B cell (primary cell): ENCODE results near the gene GDE1. TPM values are rescaled to one million over a fixed set of nuclear protein-coding genes. Genes with fewer than 3 reads are reported as not detected.

ENCODE experiments used
- ATAC-seq: fragments of 200-7000 bp; cut with Tn5 transposase; one replicate; pipeline ENCODE4 v1.10.0; 2021; ENCODE audit warnings: low read depth, mild to moderate bottlenecking, moderate number of reproducible peaks, moderate library complexity
- CTCF ChIA-PET: fragments of 350-600 bp; sonication (Branson Sonifier 250); formaldehyde crosslinking; loops from one replicate; lab custom pipeline; 2021; ENCODE audit warnings: antibody characterized with exemption, inconsistent platforms; lab: Charles Lee
- POLR2A ChIA-PET: fragments of 350-600 bp; sonication (Branson Sonifier 250); formaldehyde crosslinking; loops from one replicate; lab custom pipeline; 2021; ENCODE audit warnings: antibody characterized with exemption; lab: Charles Lee
- DNase-seq: peaks from one replicate; pipeline ENCODE4 v3.0.0; 2013
- H2AFZ ChIP-seq: 2 replicates; pipeline ENCODE4 v1.6.1; 2012; ENCODE audit warnings: mild to moderate bottlenecking, low read depth, low read length; ENCODE audit not compliant: insufficient read depth, poor library complexity, severe bottlenecking
- H3K27ac ChIP-seq, 2 donors: 1 replicate in 1 of 2; 2 replicates in 1 of 2; pipeline ENCODE4 v1.5.1; 2012 to 2013; ENCODE audit warnings: low read length in 2 of 2, mild to moderate bottlenecking in 2 of 2, moderate library complexity in 1 of 2
- H3K27me3 ChIP-seq, 4 experiments: fragments of 200-600 bp in 1 of 4; sonication (generic) in 1 of 4; replicated peaks in 1 of 4; 1 replicate in 2 of 4; 2 replicates in 2 of 4; pipeline versions ENCODE4 v1.6.1 to v1.7.0; 2013 to 2016; ENCODE audit warnings: low read length in 3 of 4, mild to moderate bottlenecking in 2 of 4, mixed read lengths in 1 of 4, moderate library complexity in 1 of 4; ENCODE audit not compliant: insufficient read depth in 4 of 4, control insufficient read depth in 3 of 4; ENCODE audit errors: control extremely low read depth in 1 of 4
- H3K36me3 ChIP-seq, 2 experiments: replicated peaks in 1 of 2; 1 replicate in 1 of 2; 2 replicates in 1 of 2; pipeline versions ENCODE4 v1.6.1 to v1.7.1; 2013; ENCODE audit warnings: low read length in 1 of 2; ENCODE audit not compliant: insufficient read depth in 2 of 2, control insufficient read depth in 1 of 2; ENCODE audit errors: control extremely low read depth in 1 of 2, extremely low read depth in 1 of 2
- H3K4me1 ChIP-seq, 2 donors: fragments of 200-600 bp in 1 of 2; sonication (generic) in 1 of 2; 1 replicate in 1 of 2; 2 replicates in 1 of 2; pipeline versions ENCODE4 v1.5.1 to v1.6.1; 2013 to 2017; ENCODE audit warnings: low read length in 2 of 2; ENCODE audit not compliant: control insufficient read depth in 2 of 2, insufficient read depth in 2 of 2
- H3K4me2 ChIP-seq: replicated peaks from 2 replicates; pipeline ENCODE3; 2012; ENCODE audit warnings: mild to moderate bottlenecking, low read depth, low read length; ENCODE audit not compliant: poor library complexity, severe bottlenecking
- H3K4me3 ChIP-seq, 5 experiments: fragments of 200-600 bp in 1 of 5; sonication (generic) in 1 of 5; 1 replicate in 3 of 5; 2 replicates in 2 of 5; pipeline versions ENCODE4 v1.5.1 to v1.7.0; 2011 to 2016; ENCODE audit warnings: low read length in 4 of 5, mild to moderate bottlenecking in 4 of 5, low read depth in 2 of 5, control low read depth in 1 of 5, moderate library complexity in 1 of 5; ENCODE audit not compliant: insufficient read depth in 1 of 5; ENCODE audit errors: control extremely low read depth in 1 of 5, extremely low read depth in 1 of 5
- H3K79me2 ChIP-seq: fragments of 200-600 bp; sonication (generic); one replicate; pipeline ENCODE4 v1.6.0; 2016; ENCODE audit warnings: low read length; ENCODE audit not compliant: control insufficient read depth, insufficient read depth
- H3K9ac ChIP-seq: fragments of 200-600 bp; sonication (generic); 2 replicates; pipeline ENCODE4 v1.6.1; 2017; ENCODE audit warnings: mild to moderate bottlenecking, low read length, moderate library complexity
- H3K9me3 ChIP-seq, 3 donors: one replicate each; pipeline versions ENCODE4 v1.6.1 to v1.7.1; 2013; ENCODE audit warnings: low read length in 2 of 3; ENCODE audit not compliant: control insufficient read depth in 2 of 3, insufficient read depth in 1 of 3; ENCODE audit errors: control extremely low read depth in 1 of 3
- H4K20me1 ChIP-seq: 2 replicates; pipeline ENCODE4 v1.6.0; 2012; ENCODE audit warnings: mild to moderate bottlenecking, low read length; ENCODE audit not compliant: insufficient read depth, control insufficient read depth, poor library complexity, severe bottlenecking
- H3K27ac Mint-ChIP-seq: one replicate; pipeline ENCODE4 v1.8.0; 2021; ENCODE audit warnings: mixed read lengths
- H3K27me3 Mint-ChIP-seq: one replicate; pipeline ENCODE4 v1.8.0; 2021; ENCODE audit warnings: mixed read lengths
- H3K4me1 Mint-ChIP-seq: one replicate; pipeline ENCODE4 v1.8.0; 2021; ENCODE audit warnings: mixed read lengths
- H3K4me3 Mint-ChIP-seq: one replicate; pipeline ENCODE4 v1.8.0; 2021; ENCODE audit warnings: mixed read lengths
- H3K9me3 Mint-ChIP-seq: one replicate; pipeline ENCODE4 v1.8.0; 2022; ENCODE audit warnings: mixed read lengths; ENCODE audit not compliant: insufficient read depth
- CTCF ChIP-seq: fragments of 200-600 bp; IDR thresholded peaks from one replicate; pipeline ENCODE4 v1.8.0; 2022; ENCODE audit warnings: antibody characterized with exemption, mild to moderate bottlenecking
- EZH2 ChIP-seq: IDR thresholded peaks from 2 replicates; pipeline ENCODE4 v1.6.1; 2012; ENCODE audit warnings: borderline replicate concordance, low read depth, mild to moderate bottlenecking, moderate library complexity, low read length; ENCODE audit not compliant: insufficient read depth, poor library complexity, severe bottlenecking
- WGBS: methylation state at CpG from one replicate; pipeline ENCODE4 v1.1.5; 2013; ENCODE audit warnings: missing lambda C conversion rate; ENCODE audit not compliant: insufficient coverage; 5-methylcytosine and 5-hydroxymethylcytosine counted together
- intact Hi-C: fragments of 100-400 bp; cut with micrococcal nuclease; formaldehyde crosslinking; loops from one replicate; pipeline ENCODE4 v1.10.0; 2022
- polyA plus RNA-seq: library from polyadenylated mRNA; depleted of rRNA; stranded (reverse); fragments of >200 nt; gene quantifications from 2 replicates; pipeline ENCODE4 v1.2.3, GENCODE V29; 2012
- total RNA-seq, 2 donors: library from RNA; stranded (reverse); fragments of 120-200 nt in 1 of 2; gene quantifications; 1 replicate in 1 of 2; 2 replicates in 1 of 2; pipeline versions ENCODE4 v1.2.3 to v1.2.4, GENCODE V29; 2013 to 2022

The GDE1 gene
- total and polyA plus RNA-seq, 2 donors (not counting 1 experiment from before 2014, with no cell fraction given) = 10.0 to 25.3 TPM

- Mint-ChIP-seq H3K4me1 (peaks cover 5% of the 10 kb centered on the region), H3K4me3 (no peak overlapping the region), H3K27ac (no peak overlapping the region), H3K27me3 (no peaks in the 10 kb centered on the region), H3K9me3 (no peaks in the 10 kb centered on the region)
- DNase-seq = no peak
- WGBS = no CpG with 5 or more reads among the region's 4 CpGs
- H4K20me1 ChIP-seq = no peaks in the 10 kb centered on the region
- no peak overlapping the region for H3K27ac ChIP-seq
- H3K4me2 ChIP-seq = no peak overlapping the region
- H3K36me3 ChIP-seq = peaks cover 2 to 51% of the 10 kb centered on the region in 2 experiments
- no peaks in the 10 kb centered on the region for H3K4me1 ChIP-seq
- TF ChIP-seq EZH2 (no peak), CTCF (no peak)
- no peaks in the 10 kb centered on the region for H3K27me3 ChIP-seq
- no peak for ATAC-seq
- ChIA-PET POLR2A (interaction anchor here (0.5 kb wide), 1 partner anchor 338 kb away, joined by 5 read pairs; no protein-coding TSS in a partner anchor), CTCF (interaction anchor here (0.7 to 2.3 kb wide), 3 partner anchors 10 to 1573 kb away, joined by 3 to 9 read pairs (median 3); no protein-coding TSS in a partner anchor)
- intact Hi-C loops = no loop called here
- H3K79me2 ChIP-seq = no peaks in the 10 kb centered on the region
- H3K4me3 ChIP-seq = no peak overlapping the region
- H3K9me3 ChIP-seq = no peaks in the 10 kb centered on the region
- no peak overlapping the region for H3K9ac ChIP-seq
- H2AFZ ChIP-seq = no peak overlapping the region
Observed at GRCh38 chr16:19506965-19507364, 14.9 kb downstream of the GDE1 start.

- H3K9ac ChIP-seq = no peak overlapping the region
- Mint-ChIP-seq H3K9me3 (no peaks in the 10 kb centered on the region), H3K4me1 (no peaks in the 10 kb centered on the region), H3K27ac (no peak overlapping the region), H3K4me3 (no peak overlapping the region), H3K27me3 (no peaks in the 10 kb centered on the region)
- no peak for ATAC-seq
- H3K9me3 ChIP-seq = no peaks in the 10 kb centered on the region
- no peaks in the 10 kb centered on the region for H3K79me2 ChIP-seq
- TF ChIP-seq CTCF (no peak), EZH2 (no peak)
- no peaks in the 10 kb centered on the region for H3K27me3 ChIP-seq
- H2AFZ ChIP-seq = no peak overlapping the region
- ChIA-PET POLR2A (no interaction called here), CTCF (interaction anchor here (1.0 to 1.3 kb wide), 3 partner anchors 14 to 420 kb away, joined by 3 to 8 read pairs (median 3); no protein-coding TSS in a partner anchor)
- 100% methylated on average over 1 of the region's 5 CpGs for WGBS
- intact Hi-C loops = no loop called here
- no peak overlapping the region for H3K27ac ChIP-seq
- H4K20me1 ChIP-seq = no peaks in the 10 kb centered on the region
- H3K4me3 ChIP-seq = no peak overlapping the region
- H3K36me3 ChIP-seq = peaks cover 2 to 60% of the 10 kb centered on the region in 2 experiments
- H3K4me1 ChIP-seq = no peaks in the 10 kb centered on the region
- no peak for DNase-seq
- H3K4me2 ChIP-seq = no peak overlapping the region
Observed at GRCh38 chr16:19505600-19506303, 16.1 kb downstream of the GDE1 start.
